ENCODE data around the gene HS3ST3B1.
A peak's percentile ranks its signal among the peaks of the same experiment; 100 is the strongest.

Gene HS3ST3B1

GRCh38 chr17:14374268-14374667 lies 73.4 kb downstream of the HS3ST3B1 start:
- TF ChIP-seq, protein P1, sequence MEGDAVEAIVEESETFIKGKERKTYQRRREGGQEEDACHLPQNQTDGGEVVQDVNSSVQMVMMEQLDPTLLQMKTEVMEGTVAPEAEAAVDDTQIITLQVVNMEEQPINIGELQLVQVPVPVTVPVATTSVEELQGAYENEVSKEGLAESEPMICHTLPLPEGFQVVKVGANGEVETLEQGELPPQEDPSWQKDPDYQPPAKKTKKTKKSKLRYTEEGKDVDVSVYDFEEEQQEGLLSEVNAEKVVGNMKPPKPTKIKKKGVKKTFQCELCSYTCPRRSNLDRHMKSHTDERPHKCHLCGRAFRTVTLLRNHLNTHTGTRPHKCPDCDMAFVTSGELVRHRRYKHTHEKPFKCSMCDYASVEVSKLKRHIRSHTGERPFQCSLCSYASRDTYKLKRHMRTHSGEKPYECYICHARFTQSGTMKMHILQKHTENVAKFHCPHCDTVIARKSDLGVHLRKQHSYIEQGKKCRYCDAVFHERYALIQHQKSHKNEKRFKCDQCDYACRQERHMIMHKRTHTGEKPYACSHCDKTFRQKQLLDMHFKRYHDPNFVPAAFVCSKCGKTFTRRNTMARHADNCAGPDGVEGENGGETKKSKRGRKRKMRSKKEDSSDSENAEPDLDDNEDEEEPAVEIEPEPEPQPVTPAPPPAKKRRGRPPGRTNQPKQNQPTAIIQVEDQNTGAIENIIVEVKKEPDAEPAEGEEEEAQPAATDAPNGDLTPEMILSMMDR (conservative IDR thresholded peaks at IDR 0.05) = no peak

GRCh38 chr17:14376666-14377065 lies 75.8 kb downstream of the HS3ST3B1 start:
- H3K27ac ChIP-seq = no peak overlapping the region
- TF ChIP-seq, protein P1 (conservative IDR thresholded peaks at IDR 0.05) = no peak

More at GRCh38 chr17:14374268-14374667, 73.4 kb downstream of the HS3ST3B1 start:
- H3K27ac ChIP-seq = no peak overlapping the region

DNA sequence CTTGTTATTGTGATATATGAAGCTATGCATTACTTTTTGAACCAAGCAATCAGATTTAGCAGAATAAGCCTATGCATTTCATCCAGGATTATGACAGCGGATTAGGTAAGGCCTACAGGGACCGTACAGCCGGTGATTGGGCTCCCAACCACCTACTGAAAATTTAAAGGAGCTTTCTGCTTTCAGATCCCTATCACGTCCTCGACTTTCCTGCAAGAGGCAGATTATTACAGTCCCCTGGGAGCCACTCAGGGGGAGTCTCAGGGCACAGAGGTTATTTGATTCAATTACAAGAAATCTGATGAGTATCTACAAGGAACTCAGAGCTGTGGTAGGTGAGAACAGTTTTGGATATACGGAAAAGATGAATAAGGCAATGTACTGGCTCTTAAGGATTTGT lies 80.7 kb downstream of the HS3ST3B1 start:
- H3K27ac ChIP-seq = no peak overlapping the region
- TF ChIP-seq, protein P1 (conservative IDR thresholded peaks at IDR 0.05) = no peak

- TF ChIP-seq, protein P1 (conservative IDR thresholded peaks at IDR 0.05) = no peak
- peak overlapping the region; percentile 55 for H3K27ac ChIP-seq
These were observed 86.2 kb downstream of the HS3ST3B1 start for GRCh38 chr17:14387036-14387435.

GRCh38 chr17:14389681-14390080 lies 88.8 kb downstream of the HS3ST3B1 start:
- TF ChIP-seq, protein P1 (conservative IDR thresholded peaks at IDR 0.05) = no peak

DNA sequence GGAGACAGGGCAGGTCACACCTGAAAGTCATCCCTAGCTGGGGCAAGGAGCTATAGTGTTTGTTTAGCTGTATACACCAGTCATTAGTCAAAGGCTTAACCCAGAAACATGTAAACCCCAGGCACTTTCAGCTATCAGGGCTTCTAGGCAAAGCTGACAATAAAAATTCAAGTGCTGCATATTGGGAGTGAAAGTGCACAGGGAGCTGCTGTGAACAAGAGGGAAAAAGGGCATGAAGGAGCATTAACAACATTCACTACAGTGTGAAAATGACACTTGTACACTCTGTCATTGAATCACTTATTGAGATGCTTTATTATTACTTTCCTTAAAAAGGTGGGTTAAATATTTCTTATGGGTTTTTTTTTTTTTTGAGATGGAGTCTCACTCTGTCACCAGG lies 92.8 kb downstream of the HS3ST3B1 start:
- TF ChIP-seq, protein P1 (conservative IDR thresholded peaks at IDR 0.05) = no peak

More at GRCh38 chr17:14389681-14390080, 88.8 kb downstream of the HS3ST3B1 start:
- H3K27ac ChIP-seq = no peak overlapping the region

GRCh38 chr17:14395255-14395654 lies 94.4 kb downstream of the HS3ST3B1 start:
- H3K27ac ChIP-seq = no peak overlapping the region
- TF ChIP-seq, protein P1 (conservative IDR thresholded peaks at IDR 0.05) = no peak

More for the DNA sequence above, 92.8 kb downstream of the HS3ST3B1 start:
- H3K27ac ChIP-seq = no peak overlapping the region
